Dedifferentiated amniotic fluid mesenchymal stem cell (primary cell): ENCODE measurements around the gene NRL.

Experiments
- DNase-seq: peaks from one replicate; pipeline ENCODE4 v3.0.0-alpha.2; 2016; ENCODE audit errors: extremely low spot score

NRL gene

DNA sequence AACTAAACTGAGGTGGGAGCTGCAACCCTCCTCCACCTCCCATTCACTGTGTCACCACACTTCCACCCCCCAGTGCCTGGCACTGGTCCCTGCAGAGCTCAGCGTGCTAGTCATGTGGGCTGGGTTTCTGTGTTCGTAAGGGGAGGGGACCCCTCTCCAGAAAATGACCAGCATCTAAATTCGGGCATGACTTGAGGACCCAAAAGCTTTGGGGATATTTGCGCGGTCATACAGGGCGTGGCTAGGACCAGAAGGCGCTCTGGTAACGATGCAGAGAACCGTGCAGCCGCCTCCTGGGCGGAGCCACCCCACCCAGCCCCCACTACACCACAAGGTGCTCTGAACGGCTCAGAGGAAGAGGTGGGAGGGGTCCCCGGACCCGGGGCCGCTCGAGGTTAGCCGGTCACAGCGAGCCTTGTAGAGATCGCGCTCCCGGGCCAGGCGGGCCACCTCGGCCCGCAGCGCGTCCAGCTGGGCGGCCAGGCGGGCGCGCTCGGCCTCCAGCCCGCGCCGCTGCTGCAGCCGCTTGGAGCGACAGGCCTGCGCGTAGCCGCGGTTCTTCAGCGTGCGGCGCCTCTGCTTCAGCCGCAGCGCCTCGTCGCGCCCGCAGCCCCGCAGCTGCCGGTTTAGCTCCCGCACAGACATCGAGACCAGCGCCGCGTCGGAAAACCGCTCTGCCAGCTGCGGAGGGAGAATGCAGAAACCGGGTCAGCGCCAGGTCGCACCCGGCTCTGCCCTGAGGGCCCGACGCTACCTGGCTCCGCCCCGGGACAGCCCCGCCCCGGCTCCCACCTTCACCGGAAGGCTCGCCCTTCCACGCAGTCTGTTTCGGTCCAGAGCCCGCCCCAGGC is 33.6 kb downstream of the NRL start:
- DNase-seq: no peak

DNA sequence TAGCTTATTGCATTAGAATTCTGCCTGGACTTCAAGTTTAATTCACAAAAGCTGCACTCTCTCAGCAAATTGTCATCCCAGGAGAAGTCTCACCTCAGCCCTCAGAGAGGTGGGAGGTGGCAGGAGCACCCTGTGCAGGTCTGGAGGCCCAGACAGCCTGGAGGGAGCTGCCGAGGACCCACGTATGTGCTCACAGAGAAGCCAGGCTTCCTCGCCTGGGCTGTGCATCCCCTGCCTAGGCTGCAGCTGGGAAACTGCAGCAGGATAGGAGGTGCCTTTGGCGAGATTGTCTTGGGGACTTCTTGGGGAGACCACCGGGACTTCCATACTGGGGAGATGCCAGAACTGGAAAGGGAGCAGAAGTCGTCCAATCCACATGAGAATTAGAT is 34.6 kb downstream of the NRL start:
- no peak for DNase-seq

DNA sequence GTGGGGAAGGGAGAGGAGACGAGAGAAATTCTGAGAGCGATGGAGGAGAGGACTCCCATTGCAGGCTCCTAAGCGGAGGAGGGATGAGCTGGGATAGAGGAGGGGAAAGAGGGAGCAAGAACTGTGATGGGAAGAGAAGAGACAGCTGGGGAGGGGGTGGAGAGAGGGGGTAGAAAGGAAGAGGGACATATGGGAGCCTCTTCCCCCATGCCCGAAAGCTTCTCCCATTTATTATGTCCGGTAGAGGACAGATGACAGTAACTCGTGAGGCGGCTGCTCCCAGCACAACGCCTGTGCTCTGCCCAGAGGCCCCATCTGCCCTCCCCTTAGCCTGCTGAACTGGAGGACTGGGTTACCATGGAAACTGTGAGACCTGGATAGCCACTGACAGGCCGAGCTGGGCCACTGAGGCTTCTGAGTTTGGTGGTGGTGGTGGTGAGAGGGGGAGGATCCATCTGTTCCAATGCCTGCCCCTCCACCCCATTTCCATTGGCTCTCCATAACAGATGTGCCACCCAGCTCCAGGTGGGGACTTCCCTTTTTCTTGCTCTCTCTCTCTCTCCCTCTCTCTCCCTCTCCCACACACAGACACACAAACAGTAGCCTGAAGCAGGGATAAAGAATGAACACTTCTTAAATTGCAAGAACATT is 35.1 kb downstream of the NRL start:
- no peak for DNase-seq

DNA sequence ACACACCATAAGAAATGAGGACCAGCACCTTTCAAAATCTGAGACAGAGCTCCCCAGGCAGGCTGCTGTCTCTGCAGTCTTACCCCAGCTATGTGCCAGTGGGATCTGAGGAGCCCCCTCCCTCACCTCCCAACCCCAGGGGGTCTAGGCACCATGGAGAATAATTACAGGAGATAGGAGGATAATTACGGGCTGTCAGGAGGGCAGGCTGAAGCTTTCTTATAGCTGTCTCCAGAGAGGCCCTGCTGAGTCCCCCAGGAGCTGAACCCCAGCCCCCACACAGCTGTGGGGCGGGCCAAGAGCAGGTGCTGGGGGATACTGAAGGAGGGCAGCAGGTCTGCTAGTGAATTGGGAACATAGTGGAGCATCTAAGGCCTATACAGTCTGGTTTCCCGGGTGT is 36.6 kb downstream of the NRL start:
- DNase-seq: no peak

DNA sequence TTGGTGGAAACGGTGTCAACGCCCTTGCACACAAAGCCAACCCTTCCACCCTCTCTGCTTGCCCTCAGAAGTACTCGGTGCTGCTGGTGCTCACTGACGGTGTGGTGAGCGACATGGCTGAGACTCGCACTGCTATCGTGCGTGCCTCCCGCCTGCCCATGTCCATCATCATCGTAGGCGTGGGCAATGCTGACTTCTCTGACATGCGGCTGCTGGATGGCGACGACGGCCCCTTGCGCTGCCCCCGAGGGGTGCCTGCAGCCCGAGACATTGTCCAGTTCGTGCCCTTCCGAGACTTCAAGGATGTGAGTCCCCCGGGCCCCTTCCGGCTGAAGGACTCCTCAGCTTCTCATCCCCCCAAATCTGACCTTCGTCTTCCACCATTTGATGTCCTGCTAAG is 37.7 kb downstream of the NRL start:
- DNase-seq: no peak

DNA sequence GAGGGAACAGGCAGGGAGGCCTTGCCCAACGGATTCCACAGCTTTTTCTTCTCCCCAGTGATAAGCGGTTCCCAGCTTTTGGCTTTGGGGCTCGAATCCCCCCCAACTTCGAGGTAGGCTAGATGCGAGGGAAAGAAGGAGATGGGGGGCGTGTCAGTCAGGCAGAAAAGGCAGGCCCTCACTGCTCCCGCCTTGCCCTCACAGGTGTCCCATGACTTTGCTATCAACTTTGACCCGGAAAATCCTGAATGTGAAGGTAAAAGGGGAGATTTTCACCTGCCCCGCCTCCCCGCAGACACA is 38.5 kb downstream of the NRL start:
- no peak for DNase-seq

DNA sequence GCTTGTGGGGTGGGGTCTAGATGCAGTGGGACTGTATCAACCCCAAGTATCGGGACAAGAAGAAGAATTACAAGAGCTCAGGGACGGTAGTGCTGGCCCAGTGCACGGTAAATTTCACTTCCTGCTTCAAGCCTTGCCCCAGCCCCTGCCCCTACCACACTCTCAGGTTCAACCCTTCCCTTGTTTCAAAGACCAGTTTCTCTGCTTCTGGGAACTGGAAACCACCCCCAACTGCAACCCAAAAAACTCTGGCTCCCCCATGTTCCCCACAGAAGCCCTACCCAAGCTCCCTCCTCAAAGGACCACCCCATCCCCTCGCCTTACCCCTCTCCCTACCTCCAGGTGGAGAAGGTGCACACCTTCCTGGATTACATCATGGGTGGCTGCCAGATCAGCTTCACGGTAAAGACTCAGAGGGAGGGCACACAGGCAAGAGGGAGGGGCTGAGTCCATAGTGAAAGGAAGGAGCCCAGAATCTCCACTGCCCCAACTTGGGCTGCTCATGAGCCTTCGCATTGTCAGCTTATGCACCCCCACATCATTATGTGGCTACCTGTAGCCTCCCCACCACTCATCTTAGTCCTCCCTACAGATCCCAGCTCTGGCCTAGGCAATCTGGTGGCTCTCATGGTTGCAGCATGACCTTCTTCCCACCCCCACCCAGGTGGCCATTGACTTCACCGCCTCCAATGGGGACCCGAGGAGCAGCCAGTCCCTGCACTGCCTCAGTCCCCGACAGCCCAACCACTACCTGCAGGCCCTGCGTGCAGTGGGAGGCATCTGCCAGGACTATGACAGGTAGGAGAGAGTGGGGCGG is 39.1 kb downstream of the NRL start:
- DNase-seq: no peak

DNA sequence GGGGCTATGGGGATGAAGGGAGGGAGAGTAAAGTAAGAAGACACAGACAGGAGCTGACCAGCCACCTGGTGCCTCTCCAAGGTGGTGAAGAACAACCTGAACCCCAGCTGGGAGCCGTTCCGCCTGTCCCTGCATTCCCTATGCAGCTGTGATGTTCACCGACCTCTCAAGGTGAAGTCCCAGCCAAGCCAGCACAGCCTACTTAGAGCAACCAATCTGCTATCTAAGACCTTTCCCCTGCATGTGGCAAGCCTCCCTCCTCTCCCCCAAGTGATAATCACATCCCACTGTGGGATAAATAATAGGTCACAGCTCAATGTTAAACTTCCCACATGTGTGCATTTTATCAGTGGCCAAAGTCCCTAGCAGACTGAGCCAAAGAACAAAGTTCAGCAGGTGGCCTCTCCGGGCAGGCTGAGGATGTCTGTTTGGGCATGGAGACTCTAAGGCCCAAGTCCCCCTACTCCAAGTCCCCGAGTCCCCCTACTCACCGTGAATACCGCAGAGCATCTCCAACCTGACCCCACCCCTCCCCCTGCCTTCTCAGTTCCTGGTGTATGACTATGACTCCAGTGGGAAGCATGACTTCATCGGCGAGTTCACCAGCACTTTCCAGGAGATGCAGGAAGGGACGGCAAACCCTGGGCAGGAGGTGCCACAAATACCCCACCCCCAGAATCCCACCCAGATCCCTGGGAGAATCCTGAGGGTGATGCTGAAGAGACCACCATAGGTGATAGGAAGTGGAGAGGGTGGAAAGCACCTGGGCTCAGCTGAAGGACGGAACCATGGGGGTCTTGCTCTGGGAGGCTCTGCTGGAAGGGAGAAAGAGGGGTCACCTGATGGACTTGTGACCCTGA is 39.9 kb downstream of the NRL start:
- DNase-seq: no peak

DNA sequence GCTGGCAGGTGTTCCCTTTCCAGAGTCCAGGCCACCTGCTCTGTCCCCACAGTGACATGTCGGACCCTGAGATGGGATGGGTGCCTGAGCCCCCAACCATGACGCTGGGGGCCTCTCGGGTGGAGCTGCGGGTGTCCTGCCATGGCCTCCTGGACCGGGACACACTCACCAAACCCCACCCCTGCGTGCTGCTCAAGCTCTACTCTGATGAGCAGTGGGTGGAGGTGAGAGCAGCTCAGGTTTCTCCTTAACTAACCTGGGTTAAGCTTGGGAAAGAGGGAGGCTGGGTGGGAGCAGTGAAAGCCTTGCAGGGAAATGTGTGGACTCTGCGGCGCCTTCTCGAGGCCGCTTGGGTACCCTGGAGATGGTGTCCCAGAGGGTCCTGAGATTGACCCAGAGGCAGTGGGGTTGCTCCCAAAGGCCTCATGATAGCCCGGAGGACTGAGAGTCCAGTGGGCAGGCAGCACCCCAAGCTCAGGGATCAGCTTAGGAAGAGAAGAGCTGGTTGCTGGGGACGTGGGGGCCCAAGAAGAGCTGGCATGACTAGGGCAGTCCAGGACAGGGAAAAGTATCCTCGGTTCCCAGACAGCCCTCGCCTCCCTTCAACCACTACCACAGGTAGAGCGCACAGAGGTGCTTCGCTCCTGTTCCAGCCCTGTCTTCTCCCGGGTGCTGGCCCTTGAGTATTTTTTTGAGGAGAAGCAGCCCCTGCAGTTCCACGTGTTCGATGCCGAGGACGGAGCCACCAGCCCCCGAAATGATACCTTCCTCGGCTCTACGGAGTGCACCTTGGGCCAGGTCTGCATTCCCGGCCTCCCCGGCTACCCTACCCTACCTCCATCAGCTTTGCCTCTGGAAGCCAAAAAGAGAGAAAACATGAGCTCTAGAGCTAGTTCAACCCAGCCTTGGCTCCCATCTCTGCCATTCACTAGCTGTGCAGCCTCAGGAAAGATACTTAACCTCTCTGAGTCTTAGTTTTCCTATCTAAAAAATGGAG is 41.6 kb downstream of the NRL start:
- DNase-seq: no peak

DNA sequence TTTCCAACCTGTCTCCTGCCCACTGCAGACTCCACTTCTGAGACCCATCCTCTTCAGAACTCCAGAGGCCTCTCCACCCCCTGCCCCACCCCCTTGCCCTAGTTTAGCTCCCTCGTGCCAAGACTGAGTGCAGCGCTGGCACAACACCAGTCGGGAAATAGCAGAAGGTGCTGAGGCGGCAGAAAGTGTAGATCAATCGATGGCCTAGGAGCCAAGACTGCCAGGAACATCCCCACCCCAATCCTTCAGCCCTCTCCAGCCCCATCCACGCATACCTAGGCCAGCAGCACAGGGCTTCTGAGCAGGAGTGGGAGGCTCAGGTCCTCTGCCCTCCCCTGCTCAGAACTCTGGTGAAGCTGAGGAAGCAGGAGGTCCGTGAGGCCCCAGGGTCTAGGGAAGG is 42.3 kb downstream of the NRL start:
- DNase-seq: no peak

DNA sequence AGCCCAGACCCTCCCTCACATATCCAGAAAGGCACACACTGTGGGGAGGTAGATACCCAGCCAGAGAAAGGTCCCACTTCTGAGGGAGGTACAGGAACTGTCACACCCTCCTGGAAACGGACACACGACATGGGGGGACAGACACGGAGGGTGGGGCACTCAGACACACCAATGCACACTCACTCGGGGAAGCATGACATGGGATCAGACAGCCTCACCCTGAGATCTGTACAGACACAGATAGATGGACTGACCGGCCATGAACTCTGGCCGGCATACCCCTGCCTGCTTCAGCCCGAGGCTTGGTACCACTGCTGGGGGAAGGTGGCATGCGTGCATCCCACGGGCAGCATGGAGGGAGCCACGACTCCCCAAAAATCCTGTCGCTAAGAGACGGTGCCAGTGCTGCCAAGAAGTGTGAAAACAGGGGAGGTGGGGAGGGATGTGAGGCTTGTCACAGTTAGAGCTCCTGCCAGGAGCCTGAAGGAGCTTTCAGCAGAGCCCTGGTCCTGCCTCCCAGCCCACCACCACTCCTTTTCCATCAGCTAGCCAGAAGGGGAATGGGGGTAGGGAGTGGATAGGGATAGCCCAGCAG is 42.8 kb downstream of the NRL start:
- DNase-seq: no peak

DNA sequence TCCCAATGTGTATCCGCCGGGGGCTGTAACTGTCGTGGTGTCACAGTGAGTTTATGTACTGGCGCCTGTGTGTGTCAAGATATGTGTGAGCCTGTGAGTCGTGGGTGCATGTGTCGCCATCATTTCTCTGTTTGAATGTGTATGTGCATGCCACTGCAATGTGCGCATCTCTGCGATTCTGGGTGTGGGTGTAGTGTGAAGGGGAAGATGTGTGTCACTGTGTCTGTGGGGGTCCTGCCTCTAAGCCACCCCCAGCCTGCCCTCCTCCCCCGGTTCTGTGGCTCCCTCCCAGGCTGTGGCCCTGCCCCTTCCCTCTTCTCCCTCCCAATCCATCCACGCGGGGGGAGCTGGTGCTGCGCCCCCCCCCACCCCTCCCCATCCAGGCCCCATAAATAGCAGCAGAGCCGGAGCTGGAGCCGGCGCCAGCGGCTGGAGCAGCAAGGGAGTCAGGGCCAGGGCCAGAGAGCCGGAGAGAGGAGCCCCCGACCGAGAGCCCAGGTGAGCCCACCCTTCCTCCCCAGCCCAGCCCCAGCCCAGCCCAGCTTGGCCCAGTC is 43.5 kb downstream of the NRL start, which contains the start of gene CPNE6:
TSS of gene CPNE6 (plus strand) at position 419 of the 554 bp plus-strand sequence. CDS start 1,375 bp downstream, outside the sequence.
- no peak for DNase-seq

DNA sequence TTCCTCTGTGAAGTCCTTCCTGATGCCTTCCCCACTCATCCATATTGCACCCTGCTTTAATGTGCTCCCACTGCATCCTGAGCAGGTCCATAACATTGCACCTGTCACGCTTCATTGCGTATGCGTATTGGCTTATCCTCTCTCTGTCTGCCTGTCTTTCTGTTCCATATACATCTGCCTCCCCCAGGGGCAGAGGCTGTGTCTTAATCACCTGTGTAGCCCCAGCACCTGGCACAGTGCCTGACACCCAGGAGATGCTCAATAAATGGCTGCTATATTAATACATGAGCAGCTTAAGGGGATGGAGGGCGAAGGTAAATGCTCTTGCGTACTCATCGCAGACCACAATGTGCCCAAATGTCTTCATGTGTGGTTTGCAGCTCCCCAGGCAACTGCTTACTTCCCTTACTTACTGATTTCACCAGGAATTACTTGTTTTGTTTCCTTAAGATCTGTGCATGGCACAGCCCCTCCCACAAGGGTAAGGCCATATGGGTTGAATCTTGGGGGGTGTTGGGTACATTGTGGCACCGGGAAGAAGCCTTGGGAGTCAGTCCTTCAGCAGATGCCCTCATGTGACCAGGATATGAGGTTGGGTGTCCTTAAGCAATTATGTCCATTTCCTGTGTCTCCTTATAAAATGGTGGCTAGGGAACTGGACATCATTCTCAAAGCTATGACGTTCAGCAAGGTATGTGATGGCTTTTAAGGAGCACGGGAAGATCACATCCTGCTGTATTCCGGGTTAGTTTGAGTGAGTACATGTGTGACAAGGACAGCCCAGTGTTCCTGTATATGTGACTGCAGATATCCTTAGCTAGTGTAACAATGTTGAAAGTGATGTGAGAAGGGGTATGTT is 44.2 kb downstream of the NRL start:
- no peak for DNase-seq

DNA sequence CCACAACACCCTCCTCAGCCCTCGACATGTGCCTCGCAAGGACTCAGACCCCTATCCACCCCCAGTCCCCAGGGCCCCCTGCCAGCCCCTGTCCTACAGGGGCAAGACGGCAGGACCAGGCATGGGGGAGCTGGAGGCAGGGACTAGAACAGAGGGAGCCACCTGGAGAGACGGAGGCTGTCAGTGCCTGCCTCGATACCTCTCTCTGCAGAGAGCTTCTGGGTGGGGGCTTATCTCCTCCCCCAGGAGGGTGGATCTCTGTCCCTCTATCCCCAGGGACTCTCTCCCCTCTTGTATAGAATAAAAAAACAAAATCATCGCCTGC is 45.4 kb downstream of the NRL start:
- DNase-seq: no peak

DNA sequence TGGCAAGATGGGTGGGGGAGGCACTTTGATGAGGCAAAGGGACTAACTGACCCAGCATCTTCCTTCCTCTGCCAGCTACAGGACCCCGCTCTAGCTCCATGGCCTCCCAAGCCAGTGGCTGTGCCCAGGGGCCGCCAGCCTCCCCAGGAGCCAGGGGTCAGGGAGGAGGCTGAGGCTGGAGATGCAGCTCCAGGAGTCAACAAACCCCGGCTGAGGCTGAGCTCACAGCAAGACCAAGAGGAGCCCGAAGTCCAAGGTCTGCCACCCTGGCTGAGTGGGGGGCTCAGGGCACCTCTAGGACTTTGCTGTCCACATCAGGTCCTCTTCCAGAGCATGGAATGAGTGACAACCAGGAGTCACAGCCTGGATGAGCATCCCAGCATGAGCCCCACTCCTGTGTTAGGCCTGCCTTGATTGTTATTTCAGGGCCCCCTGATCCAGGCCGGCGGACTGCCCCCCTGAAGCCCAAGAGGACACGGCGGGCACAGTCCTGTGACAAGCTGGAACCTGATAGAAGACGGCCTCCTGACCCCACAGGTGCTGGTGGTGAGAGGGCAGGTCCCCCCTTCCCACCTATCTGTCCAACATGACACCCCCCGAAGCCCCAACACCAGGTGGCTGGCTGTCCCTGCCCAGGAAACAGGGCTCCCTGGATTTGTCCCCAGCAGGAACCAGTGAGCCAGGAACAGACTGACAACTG is 45.9 kb downstream of the NRL start:
- DNase-seq: no peak

DNA sequence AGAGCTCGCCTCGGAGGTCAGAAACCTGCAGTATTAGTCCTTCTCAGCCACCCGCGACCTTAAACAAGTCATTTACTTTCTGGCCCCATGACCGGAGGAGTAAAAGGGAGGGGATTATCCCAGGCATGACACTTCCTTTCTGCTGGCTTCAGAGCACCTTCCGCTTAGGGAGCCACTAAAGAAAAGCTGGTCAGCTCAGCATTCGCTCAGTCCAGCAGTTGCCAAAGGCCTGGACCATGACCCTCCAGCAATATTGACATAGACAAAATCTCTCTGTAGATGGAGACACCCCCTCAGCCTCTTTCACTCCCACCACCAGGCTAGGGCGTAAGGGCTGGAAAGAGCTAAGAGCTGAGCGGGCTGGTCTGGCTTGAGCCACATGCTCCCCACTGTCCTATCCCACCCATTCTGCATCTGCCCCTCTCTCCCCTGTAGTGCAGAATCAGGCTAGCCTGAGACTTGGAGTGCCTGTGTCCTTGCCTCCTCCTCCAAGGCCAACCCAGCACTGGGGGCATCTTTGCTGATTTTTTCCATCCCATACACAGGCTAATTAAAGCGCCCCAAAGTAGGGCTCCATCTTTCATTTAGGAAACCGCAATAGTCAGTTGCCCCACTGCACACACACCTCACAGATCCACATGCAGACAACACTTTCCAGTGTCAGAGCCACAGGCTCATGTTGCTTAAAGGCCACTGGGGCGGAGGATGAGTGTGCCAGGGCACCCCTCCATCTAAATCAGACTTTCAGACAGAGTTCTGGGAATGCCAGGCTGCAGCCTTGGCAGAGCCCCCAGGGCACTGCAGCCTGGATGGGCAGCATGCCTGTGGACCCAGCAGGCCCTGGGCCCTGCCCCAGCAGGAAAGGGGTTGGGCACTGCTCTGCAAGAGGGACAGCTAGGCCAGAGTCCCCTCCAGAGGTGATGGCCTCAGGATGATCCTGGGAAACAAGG is 47.3 kb downstream of the NRL start:
- DNase-seq: no peak

DNA sequence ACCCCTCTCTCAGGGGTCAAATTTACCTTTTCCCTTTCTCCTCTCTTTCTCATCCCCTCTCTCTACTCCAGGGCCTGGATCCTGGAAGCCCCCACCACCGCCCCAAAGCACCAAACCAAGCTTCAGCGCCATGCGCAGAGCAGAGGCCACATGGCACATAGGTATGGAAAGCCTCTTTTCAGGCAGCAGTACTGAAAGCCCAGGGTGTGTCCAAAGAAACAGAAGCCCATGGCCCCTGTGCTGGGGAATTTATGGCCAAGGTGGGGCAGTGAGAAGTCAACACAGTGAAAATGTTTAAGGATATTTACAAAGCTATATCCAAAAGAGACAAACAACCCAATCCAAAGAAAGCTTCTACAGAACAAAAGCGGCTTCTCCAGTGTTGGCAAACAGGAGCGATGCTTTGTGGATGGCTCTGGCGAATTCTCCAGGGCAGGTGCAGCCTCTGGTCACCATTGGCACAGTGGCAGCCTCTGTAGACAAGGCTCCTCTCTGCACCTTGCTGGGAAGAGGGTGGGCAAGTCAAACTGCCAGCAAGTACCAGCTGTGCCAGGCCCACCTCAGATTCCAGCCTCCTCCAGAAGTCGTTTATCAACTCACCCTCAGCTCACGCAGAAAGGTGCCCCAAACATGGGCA is 48.1 kb downstream of the NRL start:
- DNase-seq: no peak
